Activated CD4-positive, alpha-beta T cell treated with anti-CD3 and anti-CD28 coated beads, Interleukin-2, amount 50 U/mL, for 1 hour (primary cell): ENCODE results near the gene ZNF521.

Source experiments
- DNase-seq: peaks from one replicate; pipeline ENCODE4 v3.0.0-alpha.2; 2020

The ZNF521 gene

DNA sequence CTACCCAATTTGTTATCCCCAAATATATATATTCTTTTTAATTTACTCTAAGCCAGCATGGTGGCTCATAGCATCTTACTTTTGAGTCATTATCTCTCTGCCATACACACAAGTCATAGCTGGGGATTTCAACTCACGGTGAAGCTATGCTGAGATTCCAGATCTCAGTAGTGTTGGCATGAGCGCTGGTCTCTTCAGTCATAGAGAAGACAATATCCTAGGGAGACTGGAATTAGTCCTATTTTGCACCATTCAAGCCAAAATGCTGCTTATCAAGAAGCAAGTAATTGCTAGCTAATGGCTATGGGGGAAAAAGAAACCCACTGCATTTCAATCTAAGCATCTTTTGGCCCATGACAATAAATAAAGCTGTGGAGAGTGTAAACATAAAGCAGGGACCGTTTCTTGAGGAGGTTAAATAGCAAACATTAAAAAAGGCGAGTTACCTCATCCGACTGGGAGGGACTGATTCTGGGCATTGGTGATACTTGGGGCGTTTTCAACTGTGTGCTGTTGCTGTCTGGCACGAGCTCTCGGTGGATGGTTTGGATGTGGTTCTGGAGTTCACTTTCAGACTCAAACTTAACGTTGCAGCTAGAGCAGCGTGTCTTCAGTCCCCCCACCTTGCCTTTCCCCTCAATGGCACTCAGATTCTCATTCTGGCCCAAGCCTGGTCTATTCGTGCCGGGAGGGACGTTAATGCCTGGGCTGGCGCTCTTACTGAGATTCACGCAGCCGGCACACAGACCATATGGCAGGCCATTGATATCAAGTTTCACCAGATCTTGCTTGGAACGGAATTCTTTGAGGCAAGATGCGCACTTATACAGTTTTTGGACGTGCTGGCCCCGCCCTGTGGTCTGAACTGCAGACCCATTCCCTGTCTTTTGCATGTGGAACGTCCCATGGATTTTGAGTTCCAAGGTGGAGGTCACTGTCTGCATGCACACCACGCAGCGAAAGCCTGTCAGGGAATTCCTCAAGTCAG is 127.8 kb downstream of the ZNF521 start:
- no peak for DNase-seq

DNA sequence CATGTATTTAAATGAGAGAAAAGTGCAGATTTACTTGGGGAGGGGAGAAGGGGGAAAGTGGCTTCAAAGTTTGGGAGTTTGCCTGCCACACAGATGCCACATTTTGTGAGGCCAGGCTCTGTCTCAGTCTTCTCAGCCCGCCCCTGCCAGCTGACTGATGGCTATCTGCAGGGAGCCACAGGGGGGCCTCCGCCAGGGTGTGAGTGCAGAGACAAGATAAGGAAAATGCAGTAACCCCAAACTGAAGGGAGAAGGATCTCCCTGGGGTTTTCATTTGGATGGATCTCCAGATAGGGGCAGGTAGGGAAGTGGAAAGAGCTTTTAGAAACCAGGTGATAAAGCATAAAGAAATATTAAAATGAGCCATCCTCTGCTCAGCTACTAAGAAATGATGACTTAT is 128.8 kb downstream of the ZNF521 start:
- DNase-seq: no peak

DNA sequence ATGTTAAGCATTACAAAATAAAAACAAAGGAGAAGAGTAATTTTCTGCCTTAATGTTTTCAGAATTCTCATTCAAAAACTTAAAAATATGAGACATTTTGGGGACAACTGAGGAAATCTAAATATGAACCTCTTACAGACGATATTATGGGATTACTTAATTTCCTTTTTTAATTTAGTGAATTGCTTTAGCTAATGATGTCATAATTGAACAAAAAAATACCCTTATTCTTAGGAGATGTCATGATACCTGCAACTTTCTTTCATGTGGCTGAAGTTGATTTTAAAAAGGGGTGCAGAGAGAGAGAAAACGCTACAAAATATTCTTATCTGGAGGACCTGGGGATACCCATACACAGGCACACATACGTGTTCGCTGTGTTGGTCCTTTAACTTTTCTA is 129.3 kb downstream of the ZNF521 start:
- no peak for DNase-seq

DNA sequence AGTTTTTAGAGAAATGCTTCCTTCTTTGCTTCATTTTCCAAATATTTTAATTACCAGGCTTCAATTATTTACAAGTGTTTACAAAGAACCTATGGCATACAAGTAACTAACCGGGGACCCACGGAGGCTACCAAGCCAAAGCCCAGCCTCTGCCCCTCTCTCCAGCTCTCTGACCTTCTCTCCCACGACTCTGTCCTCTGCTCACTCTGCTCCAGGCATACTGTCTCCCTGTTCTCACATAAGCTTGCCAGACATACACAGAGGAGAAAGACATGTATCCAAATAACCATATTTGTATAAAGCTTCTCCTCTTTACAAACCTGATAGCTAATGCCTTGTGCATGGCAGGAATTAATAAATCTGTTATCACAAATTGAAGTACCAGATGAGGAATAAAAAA is 141.3 kb downstream of the ZNF521 start:
- DNase-seq: no peak

DNA sequence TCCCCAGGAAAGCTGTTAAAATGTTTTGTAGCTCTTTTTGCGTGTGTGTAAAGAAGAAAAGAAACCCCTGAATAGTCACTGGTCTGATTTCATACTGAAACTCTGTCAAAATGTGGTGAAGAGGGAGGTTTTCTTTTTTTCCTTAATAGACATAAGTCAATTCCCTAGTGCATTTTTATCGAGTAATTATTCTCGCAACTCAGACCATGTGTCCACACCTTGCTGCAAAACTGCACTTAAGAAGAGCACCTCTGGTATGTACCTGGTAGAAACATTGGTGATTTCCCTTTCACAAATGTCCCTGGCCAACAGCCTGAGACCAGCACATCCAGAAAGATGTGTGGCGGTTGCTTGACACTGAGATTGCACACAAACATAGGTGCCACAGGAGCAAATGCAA is 159.9 kb downstream of the ZNF521 start:
- no peak for DNase-seq

DNA sequence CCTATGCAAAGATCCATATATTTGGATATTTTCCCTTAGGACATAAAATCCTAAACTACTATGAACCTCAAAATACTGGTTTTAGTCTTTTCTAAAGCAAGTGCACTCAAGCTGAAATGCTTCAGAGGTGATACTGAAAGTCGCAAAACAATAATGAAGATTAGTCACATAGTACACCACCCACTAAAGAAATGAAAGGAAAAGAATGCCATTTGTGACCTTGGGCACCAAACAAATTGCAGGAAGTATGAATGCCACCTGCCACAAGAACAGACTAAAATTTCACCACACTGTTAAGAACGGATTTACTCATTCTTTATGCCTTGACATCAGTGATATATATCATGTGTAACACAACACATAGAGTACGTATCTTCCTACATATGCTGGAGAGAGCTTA is 161.5 kb downstream of the ZNF521 start:
- no peak for DNase-seq

DNA sequence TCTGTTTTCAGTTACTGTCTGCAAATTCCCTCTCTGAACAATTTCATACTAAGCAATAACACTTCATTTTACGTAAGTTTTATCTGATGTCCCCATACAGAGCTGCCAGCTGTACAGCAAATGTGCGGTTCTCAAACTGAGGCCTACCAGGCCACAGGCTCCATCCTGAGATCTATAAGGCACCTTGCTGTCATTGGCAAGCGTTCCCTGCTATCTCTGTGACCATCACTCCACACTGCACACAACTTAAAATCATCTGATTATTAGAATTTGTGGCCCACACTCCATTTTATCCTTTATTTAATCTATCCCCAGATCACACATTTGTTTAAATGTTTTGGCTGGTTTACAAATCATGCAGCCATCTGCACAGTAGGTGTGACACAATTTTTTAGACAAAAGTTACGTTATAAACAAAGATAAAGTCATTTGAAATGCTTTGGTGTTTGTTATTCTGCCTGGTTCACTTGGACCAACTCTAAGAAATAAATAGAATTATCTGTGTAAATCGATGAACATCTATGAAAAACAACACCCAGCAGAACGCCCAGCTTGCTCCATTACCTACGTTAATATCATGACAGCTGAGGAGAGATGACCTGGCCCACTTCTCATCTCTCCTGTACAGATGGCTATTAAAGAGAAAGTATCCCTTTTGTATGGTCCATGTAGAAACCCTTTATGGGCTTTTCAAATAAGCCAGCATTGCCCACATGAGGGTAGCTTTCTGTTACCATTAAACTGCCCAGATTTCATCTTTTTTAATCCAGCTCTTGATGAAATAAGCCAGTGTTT is 162.4 kb downstream of the ZNF521 start:
- DNase-seq: no peak

DNA sequence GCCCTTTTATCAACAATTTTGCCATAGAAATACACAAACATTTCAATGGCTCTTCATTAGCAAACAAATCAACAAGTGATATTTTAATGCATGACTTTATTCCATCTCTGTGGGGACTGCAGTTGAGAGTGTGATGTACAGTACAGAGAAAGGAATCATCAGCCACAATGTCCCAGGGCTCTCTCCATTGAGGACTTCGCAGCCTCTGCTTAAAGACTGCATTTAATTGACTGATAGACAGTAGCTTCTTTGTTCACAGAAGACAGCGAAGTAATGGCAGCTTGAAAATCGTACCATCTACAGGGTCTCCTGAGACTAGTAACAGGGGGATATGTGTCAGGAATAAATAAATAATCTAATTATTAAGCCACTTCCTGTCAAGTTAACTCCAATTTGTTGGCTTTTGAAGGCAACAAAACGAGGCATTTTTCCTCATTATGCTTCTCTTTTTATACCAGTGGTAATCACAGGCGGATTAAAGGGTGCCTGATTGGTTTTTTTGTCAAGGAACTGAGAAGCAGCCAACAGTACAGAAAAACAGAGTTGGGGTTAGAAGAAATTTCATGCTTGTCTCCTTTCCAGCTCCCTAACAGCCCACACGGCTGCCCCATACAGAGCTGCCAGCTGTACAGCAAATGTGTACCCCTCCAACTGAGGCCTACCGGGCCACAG is 164.3 kb downstream of the ZNF521 start:
- no peak for DNase-seq

DNA sequence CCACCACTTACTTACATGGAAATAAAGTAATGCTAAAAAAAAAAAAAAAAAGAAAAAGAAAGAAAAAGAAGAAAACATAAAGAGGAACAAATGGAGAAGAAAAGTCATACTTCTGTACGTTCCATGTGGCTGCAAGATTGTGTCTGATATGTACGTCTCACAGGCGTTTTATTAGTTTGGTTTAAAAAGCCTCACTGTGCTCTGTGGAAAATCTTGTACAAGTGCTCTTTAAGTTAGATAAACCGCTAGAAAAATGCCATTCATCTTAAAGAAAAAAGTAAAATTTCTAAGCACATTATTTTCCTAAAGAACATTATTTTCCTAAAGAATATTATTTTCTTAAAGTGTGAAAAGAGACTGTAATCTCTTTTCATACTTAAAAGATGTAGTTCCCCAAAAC is 165.1 kb downstream of the ZNF521 start:
- no peak for DNase-seq

DNA sequence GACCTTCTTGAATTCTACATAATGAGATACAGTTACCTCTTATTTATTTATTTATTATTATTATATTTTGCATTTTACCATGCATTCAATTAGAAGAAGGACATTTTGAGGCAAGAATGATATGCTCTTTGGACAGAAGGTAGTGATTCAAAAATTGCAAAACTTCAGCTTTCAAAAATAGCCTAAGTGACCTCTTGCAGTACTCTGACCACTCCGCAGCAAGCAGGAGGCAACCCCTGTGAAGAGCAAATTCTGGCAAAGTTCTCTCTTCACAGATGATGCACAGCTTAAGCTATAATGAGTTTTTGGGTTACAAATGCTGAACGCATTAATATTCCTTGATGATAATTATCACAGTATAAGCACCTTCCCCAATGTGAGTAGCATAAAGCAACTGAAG is 170.0 kb downstream of the ZNF521 start:
- no peak for DNase-seq

DNA sequence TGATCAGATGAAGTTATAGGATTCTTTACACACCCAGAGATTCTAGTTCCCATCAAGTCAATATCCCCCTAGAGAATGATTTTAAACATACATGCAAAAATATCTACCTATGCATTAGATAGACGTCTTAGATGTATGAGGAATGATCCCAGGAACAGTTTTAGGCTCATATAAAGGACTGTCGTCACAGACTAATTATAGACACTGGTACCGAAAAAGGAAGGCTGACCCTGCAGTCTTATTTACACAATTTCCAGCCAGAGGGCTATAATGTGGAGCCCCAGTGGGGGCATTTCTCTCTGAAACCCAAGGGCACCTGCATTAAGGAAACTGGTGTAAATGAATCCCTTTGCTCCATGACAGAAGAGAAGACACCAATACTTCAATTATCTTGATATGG is 170.4 kb downstream of the ZNF521 start:
- DNase-seq: no peak

DNA sequence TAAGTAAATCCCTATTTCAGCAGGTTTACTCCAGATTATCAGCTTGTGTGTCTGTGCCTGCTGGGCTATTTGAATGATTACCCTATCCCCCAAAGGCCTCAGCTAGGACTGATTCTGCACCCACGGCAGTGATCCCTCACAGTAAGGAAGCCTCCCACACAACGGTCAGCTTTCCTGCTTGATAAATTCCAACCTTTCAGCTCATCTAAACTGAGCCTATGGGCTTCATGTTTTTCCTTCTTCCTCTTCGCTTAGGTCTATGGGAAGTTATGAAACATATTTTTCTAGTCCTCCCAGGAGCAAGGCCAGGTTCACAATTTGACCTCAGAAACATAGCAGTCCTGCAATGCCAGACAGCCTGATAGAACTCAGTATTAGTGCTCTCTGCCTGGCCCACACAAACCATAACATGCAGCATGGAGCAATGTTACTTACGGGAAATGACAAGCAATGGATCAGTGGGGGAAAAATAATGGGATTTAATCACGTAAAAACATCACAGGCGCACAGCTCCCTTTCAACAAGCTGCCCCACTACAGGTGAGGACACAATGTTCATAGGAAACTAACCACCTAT is 170.9 kb downstream of the ZNF521 start:
- DNase-seq: no peak

DNA sequence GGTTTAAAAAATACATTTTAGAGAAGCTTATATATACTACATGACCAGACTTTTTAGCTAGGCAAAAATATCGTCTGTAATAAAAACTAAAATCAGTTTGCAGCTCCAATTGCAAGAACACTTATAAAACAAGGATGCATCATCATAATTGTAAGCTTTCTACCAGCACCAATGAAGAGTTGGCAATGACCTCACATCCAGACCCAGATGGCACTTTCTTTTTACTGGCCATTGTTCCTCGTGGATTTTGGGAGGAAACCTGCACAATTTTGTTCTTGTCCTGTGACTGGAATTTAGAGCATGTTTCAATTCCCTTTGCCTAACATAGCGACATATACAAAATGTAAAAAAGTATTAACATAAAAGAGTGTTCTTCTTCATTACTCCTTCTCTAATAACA is 174.3 kb downstream of the ZNF521 start:
- DNase-seq: no peak

DNA sequence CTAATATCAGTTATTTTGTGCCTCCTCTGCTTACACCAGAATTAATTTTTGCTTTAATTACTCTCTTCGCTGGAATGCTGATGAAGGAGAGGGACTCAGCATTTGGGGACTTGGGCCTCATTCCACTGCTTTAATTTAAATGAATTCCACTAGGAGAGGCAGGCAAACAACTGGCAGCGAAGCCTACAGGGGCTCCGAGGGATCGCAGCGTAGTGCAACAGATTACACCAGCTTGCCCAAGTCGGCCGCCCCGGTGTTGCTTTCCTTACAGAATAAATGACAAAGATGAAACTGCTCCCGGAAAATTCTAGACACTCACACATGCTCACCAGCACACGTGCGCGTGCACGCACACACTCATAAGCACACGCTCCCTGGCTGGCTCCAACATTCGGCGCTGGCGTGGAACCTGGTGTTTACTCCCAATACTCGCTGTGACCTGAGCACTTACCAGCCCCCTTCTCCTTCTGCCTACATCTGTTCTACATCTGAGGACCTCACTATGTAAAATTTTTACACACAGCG is 175.4 kb downstream of the ZNF521 start:
- DNase-seq: no peak

DNA sequence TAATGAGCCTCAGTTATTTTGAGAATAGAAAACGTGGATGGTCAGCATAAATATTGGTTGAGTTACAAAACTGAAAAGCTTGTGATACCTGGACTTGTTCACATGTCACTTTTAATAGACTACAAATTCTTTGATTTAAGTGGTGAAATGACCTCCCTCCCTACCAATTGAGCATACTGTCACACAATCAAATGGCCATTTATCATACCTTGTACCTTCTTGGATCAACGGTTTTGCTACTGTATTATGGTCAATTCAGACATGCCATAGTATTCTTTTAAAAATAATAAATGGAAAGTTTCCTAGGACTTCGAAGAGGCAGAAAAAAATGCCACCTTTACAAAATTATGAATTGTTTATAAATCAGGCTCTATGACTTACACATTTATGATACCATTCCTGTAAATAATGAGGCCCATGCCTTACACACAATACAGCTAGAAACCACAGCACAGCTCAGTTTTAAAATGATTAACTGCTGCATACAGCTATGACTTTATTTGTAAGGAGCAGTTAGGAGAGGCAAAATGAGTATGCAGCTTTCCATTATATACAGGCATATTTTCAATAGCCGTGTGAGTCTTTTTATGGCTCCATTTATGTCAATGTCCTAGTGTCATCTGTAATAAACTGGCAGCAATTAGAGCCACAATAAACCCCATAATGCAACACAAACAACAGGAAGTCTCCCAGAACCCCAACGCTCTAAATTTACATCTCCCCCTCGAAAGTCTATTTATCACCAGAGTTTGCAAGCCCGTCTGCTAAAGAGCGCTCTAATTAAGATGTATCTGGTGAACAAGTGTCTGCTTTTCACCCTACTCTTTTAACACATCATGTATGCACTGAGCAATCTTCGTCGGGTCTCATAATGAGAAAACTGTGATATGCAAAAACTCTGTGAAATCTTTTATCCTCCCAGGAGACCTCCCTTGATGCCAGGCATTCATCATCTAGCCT is 176.1 kb downstream of the ZNF521 start:
- DNase-seq: no peak

DNA sequence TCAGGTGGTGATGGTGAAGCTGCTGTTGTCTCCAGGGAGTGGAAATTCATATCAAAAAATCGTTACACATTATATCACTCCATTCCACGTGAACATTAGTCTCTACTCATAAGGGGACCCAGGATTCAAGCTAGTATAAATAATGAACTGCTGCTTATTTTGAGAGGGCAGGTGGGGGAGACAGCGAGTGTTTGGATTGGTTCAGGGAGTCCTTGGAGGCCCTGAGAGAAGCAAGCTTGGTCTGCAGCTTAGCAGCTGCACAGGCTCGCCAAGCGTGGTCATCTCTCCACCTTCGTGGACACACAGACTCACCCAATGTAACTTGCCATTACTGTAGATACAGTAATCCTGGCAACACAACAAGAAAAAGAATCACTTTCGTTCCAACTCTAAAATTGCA is 177.6 kb downstream of the ZNF521 start:
- DNase-seq: no peak

DNA sequence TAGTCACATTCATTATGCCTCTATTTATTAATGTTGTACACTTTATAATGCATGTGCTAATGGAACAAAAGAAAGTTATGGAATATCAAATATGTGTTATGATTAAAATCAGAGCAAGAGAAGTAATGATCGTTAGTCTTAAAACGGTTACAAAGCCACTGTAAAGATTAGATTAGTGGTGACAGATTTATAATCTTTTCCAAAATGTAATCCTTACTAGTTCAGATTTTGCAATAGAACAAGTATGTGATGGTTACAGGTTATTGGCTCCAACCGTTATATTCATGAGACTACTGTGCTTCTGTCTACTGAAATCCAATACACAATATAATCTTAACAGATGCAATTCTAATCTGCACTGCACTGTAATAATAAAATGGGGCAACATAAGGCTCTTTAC is 180.6 kb downstream of the ZNF521 start:
- DNase-seq: no peak

DNA sequence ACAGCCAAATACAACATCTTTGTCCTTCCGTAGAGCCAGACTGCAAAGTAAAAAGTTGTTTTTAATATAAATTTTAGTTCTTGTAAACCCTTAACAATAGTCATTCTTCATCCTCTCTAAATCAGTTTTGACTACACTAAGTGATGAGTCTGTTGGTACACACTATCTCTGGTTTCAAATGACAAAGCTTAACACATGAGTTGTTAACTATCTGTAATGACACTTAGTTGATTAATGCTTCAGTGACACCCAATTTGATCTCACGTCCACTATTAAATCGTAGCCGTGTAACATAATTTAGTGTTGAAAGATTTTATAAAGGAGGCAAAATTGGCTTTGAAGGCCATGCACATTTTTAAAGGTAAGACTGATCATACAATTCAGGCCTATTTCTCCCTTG is 181.6 kb downstream of the ZNF521 start:
- DNase-seq: no peak

DNA sequence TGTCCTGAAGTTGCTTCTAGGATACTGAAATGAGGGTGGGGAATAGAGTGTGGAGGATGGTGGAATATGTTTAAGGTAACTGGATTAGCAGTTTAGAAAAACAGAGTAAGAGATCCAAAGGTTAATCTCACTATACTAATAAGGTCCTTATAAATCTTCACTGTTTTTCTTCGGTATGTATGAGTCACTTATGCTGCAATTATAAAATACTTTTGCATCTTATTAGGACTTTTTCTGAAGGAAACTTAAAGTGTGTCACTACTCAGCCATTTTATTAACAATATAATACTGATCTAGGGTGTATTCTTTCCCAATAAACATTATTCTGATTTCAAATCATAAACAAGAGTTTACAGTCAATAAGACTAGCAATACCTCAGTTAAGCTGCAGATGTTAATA is 182.3 kb downstream of the ZNF521 start:
- DNase-seq: no peak

DNA sequence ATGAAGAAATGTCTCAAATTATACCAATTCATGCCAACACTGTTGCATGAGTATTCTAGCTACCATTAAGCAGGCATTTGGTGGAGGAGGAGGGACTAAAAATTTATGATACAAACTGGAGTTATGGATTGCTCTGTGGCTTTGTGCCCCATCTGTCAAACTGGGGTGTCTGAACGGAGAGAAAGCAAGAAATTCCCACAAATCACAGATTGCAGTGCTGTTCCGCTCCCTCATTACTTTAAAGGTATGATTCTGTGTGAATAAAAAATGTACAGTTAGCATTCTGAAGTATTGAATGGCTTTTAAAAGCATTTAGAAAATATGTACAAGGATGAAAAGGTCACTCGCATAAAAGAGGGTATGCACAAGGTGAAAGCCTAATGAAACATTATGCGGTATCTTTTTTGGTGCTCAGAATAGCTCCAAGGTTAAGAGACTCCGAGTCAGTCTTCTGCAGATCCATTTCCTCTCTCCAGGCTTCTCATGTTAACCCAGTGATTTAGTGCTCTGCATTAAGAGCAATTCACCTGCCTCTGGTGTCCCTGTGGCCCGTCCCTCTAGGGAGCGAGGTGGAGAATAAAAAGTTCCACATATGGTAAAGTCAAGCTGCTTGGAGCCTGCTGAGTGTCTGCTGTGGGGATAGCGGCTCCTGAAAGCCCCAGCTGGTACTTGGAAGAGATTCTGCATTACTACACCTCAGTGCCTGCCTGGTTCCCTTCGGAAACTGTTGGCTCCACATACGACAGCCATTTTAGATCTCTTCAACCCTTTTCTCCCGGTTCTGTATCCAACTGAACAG is 184.2 kb downstream of the ZNF521 start:
- DNase-seq: no peak

DNA sequence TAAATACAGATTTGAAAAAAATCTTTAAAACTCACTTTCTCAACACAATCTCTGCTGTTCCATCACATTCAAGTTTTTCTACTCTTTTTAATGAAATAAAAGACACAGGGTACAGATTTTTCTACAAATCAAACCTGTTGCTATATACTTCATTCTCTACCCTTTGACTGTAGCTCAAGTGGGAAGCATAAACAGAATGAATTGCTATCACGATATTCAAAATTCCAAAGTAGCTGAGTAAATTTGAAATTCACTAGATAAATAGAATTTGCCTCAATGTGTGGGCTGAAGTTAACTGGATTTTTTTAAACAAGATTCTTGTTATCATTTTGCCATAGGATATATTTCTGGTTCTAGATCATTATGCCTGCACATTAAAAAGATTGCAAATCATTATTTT is 185.9 kb downstream of the ZNF521 start:
- DNase-seq: no peak
